H1 (cell line): ENCODE results near the gene ARNT2. TPM values are rescaled to one million over a fixed set of nuclear protein-coding genes. Genes with fewer than 3 reads are reported as not detected.

ENCODE experiments used
- CTCF ChIA-PET: fragments of 300-600 bp; sonication (Branson Sonifier 250); formaldehyde crosslinking; loops from one replicate; lab custom pipeline; 2021; ENCODE audit not compliant: partially characterized antibody; lab: Charles Lee
- POLR2A ChIA-PET: fragments of 300-600 bp; sonication (Branson Sonifier 250); formaldehyde crosslinking; loops from one replicate; lab custom pipeline; 2021; ENCODE audit warnings: inconsistent platforms; ENCODE audit not compliant: partially characterized antibody; lab: Charles Lee
- DNase-seq, 2 experiments: peaks; one replicate each; pipeline versions ENCODE4 v3.0.0 to v3.0.0-alpha.2; 2010 to 2022; ENCODE audit warnings: low spot score in 2 of 2, low read depth in 1 of 2, mixed read lengths in 1 of 2
- FAIRE-seq: peaks from 2 replicates; lab custom pipeline; 2011; peaks lifted over from hg19 to GRCh38; lab: Jason Lieb, UNC
- H2AFZ ChIP-seq: 2 replicates; pipeline ENCODE4 v1.8.1; 2012; ENCODE audit warnings: low read length, inconsistent platforms
- H2AK5ac ChIP-seq: 2 replicates; pipeline ENCODE4 v1.6.1; 2013; ENCODE audit warnings: low read depth, low read length
- H2BK120ac ChIP-seq: replicated peaks from 2 replicates; pipeline ENCODE3; 2013; ENCODE audit warnings: low read depth, low read length, inconsistent platforms
- H2BK12ac ChIP-seq: 2 replicates; pipeline ENCODE4 v1.6.1; 2013; ENCODE audit warnings: low read depth, low read length
- H2BK15ac ChIP-seq: 2 replicates; pipeline ENCODE4 v1.6.1; 2013; ENCODE audit warnings: low read length
- H2BK20ac ChIP-seq: 2 replicates; pipeline ENCODE4 v1.6.1; 2013; ENCODE audit warnings: low read length
- H2BK5ac ChIP-seq: 2 replicates; pipeline ENCODE4 v1.6.1; 2013; ENCODE audit warnings: low read depth, low read length
- H3K14ac ChIP-seq: 2 replicates; pipeline ENCODE4 v1.6.1; 2013; ENCODE audit warnings: inconsistent platforms; ENCODE audit not compliant: insufficient read length
- H3K18ac ChIP-seq: 2 replicates; pipeline ENCODE4 v1.6.1; 2013; ENCODE audit warnings: low read length; ENCODE audit errors: extremely low read depth
- H3K23ac ChIP-seq: 2 replicates; pipeline ENCODE4 v1.6.1; 2013; ENCODE audit warnings: inconsistent platforms; ENCODE audit not compliant: insufficient read length
- H3K23me2 ChIP-seq: 2 replicates; pipeline ENCODE4 v1.6.1; 2013; ENCODE audit warnings: low read depth, low read length
- H3K27ac ChIP-seq: 2 replicates; pipeline ENCODE4 v1.6.1; 2011; ENCODE audit warnings: low read depth, low read length, inconsistent platforms
- H3K27me3 ChIP-seq, 4 experiments: replicated peaks in 1 of 4; 1 replicate in 1 of 4; 2 replicates in 3 of 4; pipeline versions ENCODE4 v1.6.1 to v1.8.1; 2011 to 2013; ENCODE audit warnings: low read length in 3 of 4, mild to moderate bottlenecking in 3 of 4, inconsistent platforms in 2 of 4, mixed read lengths in 2 of 4, moderate library complexity in 1 of 4; ENCODE audit not compliant: control insufficient read depth in 3 of 4, insufficient read depth in 3 of 4; ENCODE audit errors: extremely low read depth in 1 of 4
- H3K36me3 ChIP-seq, 4 experiments: 2 replicates each; pipeline versions ENCODE4 v1.6.1 to v1.8.1; 2011 to 2013; ENCODE audit warnings: mild to moderate bottlenecking in 4 of 4, low read length in 3 of 4, moderate library complexity in 2 of 4, control low read depth in 1 of 4, inconsistent platforms in 1 of 4; ENCODE audit not compliant: insufficient read depth in 4 of 4, control insufficient read depth in 2 of 4
- H3K4ac ChIP-seq: replicated peaks from 2 replicates; pipeline ENCODE3; 2013; ENCODE audit warnings: low read length, low read depth, mixed read lengths, inconsistent platforms; ENCODE audit not compliant: insufficient read length
- H3K4me1 ChIP-seq, 4 experiments: replicated peaks in 1 of 4; 1 replicate in 1 of 4; 2 replicates in 3 of 4; pipeline versions ENCODE4 v1.6.1 to v1.8.1; 2011 to 2013; ENCODE audit warnings: low read length in 3 of 4, inconsistent platforms in 2 of 4, mixed read lengths in 1 of 4; ENCODE audit not compliant: insufficient read depth in 4 of 4, control insufficient read depth in 3 of 4
- H3K4me2 ChIP-seq, 2 experiments: 2 replicates each; pipeline versions ENCODE4 v1.6.1 to v1.8.1; 2011 to 2013; ENCODE audit warnings: low read depth in 2 of 2, low read length in 2 of 2, control low read depth in 1 of 2, inconsistent platforms in 1 of 2, mild to moderate bottlenecking in 1 of 2; ENCODE audit not compliant: insufficient read depth in 1 of 2
- H3K4me3 ChIP-seq, 4 experiments: fragments of 200-600, 300-600 bp in 1 of 4; sonication (generic), shearing (Covaris generic), sonication (Bioruptor Twin) in 1 of 4; 2 replicates each; pipeline versions ENCODE4 v1.5.1 to v1.8.1; 2011 to 2016; ENCODE audit warnings: low read length in 4 of 4, low read depth in 3 of 4, control low read depth in 2 of 4, inconsistent platforms in 2 of 4, mild to moderate bottlenecking in 2 of 4, mixed read lengths in 1 of 4, moderate library complexity in 1 of 4; ENCODE audit not compliant: insufficient read depth in 2 of 4; ENCODE audit errors: extremely low read depth in 1 of 4
- H3K56ac ChIP-seq: replicated peaks from 2 replicates; pipeline ENCODE3; 2013; ENCODE audit warnings: low read depth, mild to moderate bottlenecking, mixed read lengths, low read length, inconsistent platforms; ENCODE audit not compliant: insufficient read length
- H3K79me1 ChIP-seq: 2 replicates; pipeline ENCODE4 v1.6.1; 2013; ENCODE audit warnings: low read depth, low read length, control low read depth
- H3K79me2 ChIP-seq, 2 experiments: 2 replicates each; pipeline versions ENCODE4 v1.6.1 to v1.8.1; 2012 to 2013; ENCODE audit warnings: low read length in 2 of 2, mild to moderate bottlenecking in 2 of 2, inconsistent platforms in 1 of 2; ENCODE audit not compliant: insufficient read depth in 2 of 2, control insufficient read depth in 1 of 2
- H3K9ac ChIP-seq, 4 experiments: replicated peaks in 1 of 4; 1 replicate in 1 of 4; 2 replicates in 3 of 4; pipeline versions ENCODE4 v1.6.1 to v1.8.1; 2011 to 2013; ENCODE audit warnings: low read depth in 3 of 4, low read length in 3 of 4, control low read depth in 2 of 4, mild to moderate bottlenecking in 2 of 4, moderate library complexity in 2 of 4, inconsistent platforms in 1 of 4; ENCODE audit errors: extremely low read depth in 1 of 4
- H3K9me3 ChIP-seq, 2 experiments: 2 replicates each; pipeline versions ENCODE4 v1.6.1 to v1.8.1; 2012 to 2013; ENCODE audit warnings: mild to moderate bottlenecking in 2 of 2, moderate library complexity in 2 of 2, control low read depth in 1 of 2, inconsistent platforms in 1 of 2, low read depth in 1 of 2, low read length in 1 of 2, mixed read lengths in 1 of 2; ENCODE audit not compliant: insufficient read depth in 2 of 2
- H4K20me1 ChIP-seq, 2 experiments: replicated peaks in 1 of 2; 2 replicates each; pipeline versions ENCODE3 to v1.8.1; 2011 to 2013; ENCODE audit warnings: inconsistent platforms in 2 of 2, low read length in 2 of 2, mild to moderate bottlenecking in 1 of 2; ENCODE audit not compliant: insufficient read depth in 2 of 2, control insufficient read depth in 1 of 2
- H4K5ac ChIP-seq: 2 replicates; pipeline ENCODE4 v1.6.1; 2013; ENCODE audit warnings: low read length, low read depth, mixed read lengths, inconsistent platforms; ENCODE audit not compliant: insufficient read length
- H4K8ac ChIP-seq: 2 replicates; pipeline ENCODE4 v1.8.0; 2013; ENCODE audit warnings: mild to moderate bottlenecking, moderate library complexity, low read length, inconsistent platforms; ENCODE audit not compliant: insufficient read depth; ENCODE audit errors: extremely low read depth
- H4K91ac ChIP-seq: replicated peaks from 2 replicates; pipeline ENCODE3; 2013; ENCODE audit warnings: low read length, mixed read lengths, inconsistent platforms; ENCODE audit not compliant: insufficient read length
- ASH2L ChIP-seq: fragments of 200-600, 300-600 bp; sonication (generic); IDR thresholded peaks from one replicate; pipeline ENCODE4 v1.7.1; 2017; ENCODE audit warnings: low read length
- CEBPB ChIP-seq: IDR thresholded peaks from 2 replicates; pipeline ENCODE4 v1.6.1; 2012; ENCODE audit warnings: low read depth, low read length
- CREB1 ChIP-seq: IDR thresholded peaks from 2 replicates; pipeline ENCODE4 v1.6.1; 2012; ENCODE audit warnings: inconsistent platforms
- CTBP2 ChIP-seq: IDR thresholded peaks from 2 replicates; pipeline ENCODE4 v1.7.0; 2011; ENCODE audit warnings: borderline replicate concordance, mild to moderate bottlenecking, moderate library complexity, mixed read lengths, low read length; ENCODE audit not compliant: insufficient read depth, insufficient read length
- E2F6 ChIP-seq: IDR thresholded peaks from 2 replicates; pipeline ENCODE4 v1.6.1; 2012; ENCODE audit warnings: inconsistent platforms
- JUN ChIP-seq: IDR thresholded peaks from 2 replicates; pipeline ENCODE4 v1.6.1; 2011; ENCODE audit warnings: low read depth, mild to moderate bottlenecking, improper control_type of control experiment, low read length
- MAFK ChIP-seq: IDR thresholded peaks from 2 replicates; pipeline ENCODE4 v1.6.1; 2012; ENCODE audit warnings: low read depth, mild to moderate bottlenecking, improper control_type of control experiment, low read length
- MAX ChIP-seq: IDR thresholded peaks from 2 replicates; pipeline ENCODE4 v1.6.1; 2012; ENCODE audit warnings: inconsistent platforms
- POLR2A ChIP-seq, 2 experiments: IDR thresholded peaks; 1 replicate in 1 of 2; 2 replicates in 1 of 2; pipeline ENCODE4 v1.6.1; 2011; ENCODE audit warnings: low read depth in 2 of 2, low read length in 2 of 2, mild to moderate bottlenecking in 2 of 2; ENCODE audit errors: control extremely low read depth in 1 of 2
- RAD21 ChIP-seq, 2 experiments: IDR thresholded peaks in 1 of 2; conservative IDR thresholded peaks in 1 of 2; 2 replicates each; pipeline ENCODE4 v1.6.1; 2011; ENCODE audit warnings: low read depth in 2 of 2, low read length in 2 of 2, improper control_type of control experiment in 1 of 2, inconsistent platforms in 1 of 2, mild to moderate bottlenecking in 1 of 2, moderate library complexity in 1 of 2
- SAP30 ChIP-seq: fragments of 300-600 bp; sonication (generic); IDR thresholded peaks from 2 replicates; pipeline ENCODE4 v1.7.1; 2012; ENCODE audit warnings: low read length, moderate library complexity, mild to moderate bottlenecking, inconsistent platforms; ENCODE audit not compliant: insufficient read depth, insufficient replicate concordance
- SIX5 ChIP-seq: IDR thresholded peaks from 2 replicates; pipeline ENCODE4 v1.6.1; 2011; ENCODE audit warnings: mild to moderate bottlenecking, low read depth, low read length
- SP1 ChIP-seq: IDR thresholded peaks from 2 replicates; pipeline ENCODE4 v1.6.1; 2011; ENCODE audit warnings: low read depth, low read length
- SRF ChIP-seq: IDR thresholded peaks from 2 replicates; pipeline ENCODE4 v1.6.1; 2011; ENCODE audit warnings: mild to moderate bottlenecking, low read depth, low read length, moderate library complexity
- WGBS, 2 experiments: shearing (Covaris generic) in 1 of 2; methylation state at CpG; one replicate each; pipeline versions ENCODE4 v1.1.6 to v1.1.7; 2013 to 2015; ENCODE audit warnings: low lambda C conversion rate in 2 of 2, mixed read lengths in 2 of 2, inconsistent platforms in 1 of 2, low coverage in 1 of 2, missing lambda C conversion rate in 1 of 2; ENCODE audit not compliant: insufficient replicate concordance in 2 of 2, insufficient coverage in 1 of 2, insufficient read length in 1 of 2; ENCODE audit errors: extremely low coverage in 1 of 2, missing lambda C conversion rate in 1 of 2; 5-methylcytosine and 5-hydroxymethylcytosine counted together
- polyA plus RNA-seq, 7 experiments: library from polyadenylated mRNA; depleted of rRNA in 3 of 7; stranded (reverse) in 5 of 7; unstranded in 2 of 7; fragments of >200 nt in 5 of 7; fragments of 200-250 nt in 2 of 7; gene quantifications; 1 replicate in 5 of 7; 2 replicates in 1 of 7; 4 replicates in 1 of 7; pipeline versions ENCODE4 v1.2.1 to v1.2.3, GENCODE V29; 2011 to 2013; ENCODE audit warnings: missing spikeins in 2 of 7, mixed read lengths in 2 of 7
- total RNA-seq: library from RNA; stranded (reverse); fragmentation: NEBNext Ultra II Directional; extraction: Animal tissue kit (Norgen Biotek cat#: 25700); gene quantifications from 2 replicates; pipeline ENCODE4 v1.2.1, GENCODE V29; 2021

The ARNT2 gene
- total and polyA plus RNA-seq, 2 of the 8 experiments (the other 6 are each of a cell fraction or from before 2014, with no cell fraction given) = 9.5 to 14.6 TPM

- WGBS, 2 experiments = 80% methylated on average over 1 of the region's 1 CpG; no CpG with 5 or more reads in 1 of the 2 experiments
- Histone ChIP-seq H3K4ac (no peak overlapping the region), H3K23ac (no peak overlapping the region), H3K36me3 (no peaks in the 10 kb centered on the region; a peak in 1 of 8 replicates), H3K9ac (no peak overlapping the region), H3K4me2 (no peak overlapping the region), H4K20me1 (peaks cover 0 to 2% of the 10 kb centered on the region in 2 experiments), H2BK15ac (no peak overlapping the region), H3K4me3 (no peak overlapping the region), H2BK5ac (no peak overlapping the region), H3K27ac (no peak overlapping the region), H3K4me1 (peaks cover 0 to 1% (median 0%) of the 10 kb centered on the region in 4 experiments; a peak in 1 of 7 replicates), H4K91ac (no peak overlapping the region), H2AK5ac (no peak overlapping the region), H4K5ac (no peak overlapping the region), H2BK12ac (no peak overlapping the region), H2BK20ac (no peak overlapping the region), H3K79me1 (no peaks in the 10 kb centered on the region), H3K23me2 (no peaks in the 10 kb centered on the region), H3K18ac (no peak overlapping the region), H3K79me2 (no peaks in the 10 kb centered on the region), H4K8ac (no peak overlapping the region), H2BK120ac (no peak overlapping the region), H3K14ac (no peak overlapping the region), H2AFZ (no peak overlapping the region), H3K9me3 (no peaks in the 10 kb centered on the region), H3K56ac (no peak overlapping the region), H3K27me3 (no peaks in the 10 kb centered on the region)
- FAIRE-seq (no peak), DNase-seq (peak in 1 of 2 experiments; percentile 11)
- POLR2A ChIA-PET = no interaction called here
- CTCF ChIA-PET = interaction anchor here (0.8 to 1.2 kb wide), 6 partner anchors 13 to 893 kb away, joined by 3 to 6 read pairs (median 4); no protein-coding TSS in a partner anchor
- TF ChIP-seq CEBPB (no peak), SRF (no peak), POLR2A (IDR thresholded peaks at IDR 0.05; ENCODE audit: control extremely low read depth in 1 of 2, low read depth in 2 of 2, low read length in 2 of 2) (no peak), E2F6 (no peak), ASH2L (no peak), JUN (no peak), RAD21 (IDR thresholded peaks at IDR 0.05 in 1 of 2, conservative IDR thresholded peaks at IDR 0.05 in 1 of 2; ENCODE audit: low read depth in 2 of 2, low read length in 2 of 2) (no peak), SP1 (no peak), SAP30 (no peak), CTBP2 (no peak), CREB1 (no peak), MAFK (no peak), SIX5 (no peak), MAX (no peak)
These were observed 95.8 kb downstream of the ARNT2 start for GRCh38 chr15:80500021-80500420.
